HepG2 (cell line): ENCODE measurements around the gene CNPY4. TPM values are rescaled to one million over a fixed set of nuclear protein-coding genes. Genes with fewer than 3 reads are reported as not detected.

Experiments used
- ARID2 ChIP-seq: sonication (generic); formaldehyde crosslinking; IDR thresholded peaks from 2 replicates; pipeline ENCODE4 v1.8.1; 2022; ENCODE audit warnings: mild to moderate bottlenecking, missing genetic modification reagents, borderline replicate concordance
- ELF1 ChIP-seq: sonication (generic); formaldehyde crosslinking; IDR thresholded peaks from 2 replicates; pipeline ENCODE4 v1.4.0; 2020; ENCODE audit warnings: missing genetic modification reagents
- GATAD1 ChIP-seq: IDR thresholded peaks from 2 replicates; pipeline ENCODE4 v1.6.1; 2016; ENCODE audit warnings: missing genetic modification reagents, missing compliant biosample characterization
- HIVEP1 ChIP-seq: sonication (generic); formaldehyde crosslinking; IDR thresholded peaks from 2 replicates; pipeline ENCODE4 v1.4.0; 2020; ENCODE audit warnings: mild to moderate bottlenecking, missing genetic modification reagents
- KLF11 ChIP-seq: IDR thresholded peaks from 2 replicates; pipeline ENCODE4 v1.6.1; 2016; ENCODE audit warnings: missing compliant biosample characterization
- KLF13 ChIP-seq: sonication (generic); formaldehyde crosslinking; IDR thresholded peaks from 2 replicates; pipeline ENCODE4 v1.4.0; 2020; ENCODE audit warnings: mild to moderate bottlenecking, missing genetic modification reagents
- KLF15 ChIP-seq: sonication (generic); formaldehyde crosslinking; IDR thresholded peaks from 2 replicates; pipeline ENCODE4 v1.8.1; 2023; ENCODE audit warnings: borderline replicate concordance, mild to moderate bottlenecking, inconsistent platforms, missing genetic modification reagents, mixed read lengths
- MED1 ChIP-seq: sonication (generic); formaldehyde crosslinking; IDR thresholded peaks from 2 replicates; pipeline ENCODE4 v1.4.0; 2020; ENCODE audit warnings: missing genetic modification reagents
- MIER2 ChIP-seq: IDR thresholded peaks from 2 replicates; pipeline ENCODE4 v1.6.1; 2016; ENCODE audit warnings: missing biosample characterization, missing genetic modification reagents
- NFATC3 ChIP-seq: sonication (generic); formaldehyde crosslinking; IDR thresholded peaks from 2 replicates; pipeline ENCODE4 v1.5.1; 2020; ENCODE audit warnings: mild to moderate bottlenecking, missing genetic modification reagents
- NR0B2 ChIP-seq: sonication (generic); formaldehyde crosslinking; IDR thresholded peaks from 2 replicates; pipeline ENCODE4 v1.4.0; 2020; ENCODE audit warnings: mild to moderate bottlenecking, missing genetic modification reagents
- RNF2 ChIP-seq: fragments of 450-650 bp; conservative IDR thresholded peaks from 2 replicates; pipeline ENCODE4 v1.6.1; 2016; ENCODE audit warnings: low read depth
- U2AF2 ChIP-seq: fragments of 200-400 bp; formaldehyde crosslinking; IDR thresholded peaks from 2 replicates; pipeline ENCODE4 v1.6.1; 2017; ENCODE audit warnings: low read depth, mild to moderate bottlenecking, low read length
- XBP1 ChIP-seq: sonication (generic); formaldehyde crosslinking; IDR thresholded peaks from 2 replicates; pipeline ENCODE4 v1.5.0; 2020; ENCODE audit warnings: missing genetic modification reagents
- ZC3H13 ChIP-seq: sonication (generic); formaldehyde crosslinking; IDR thresholded peaks from 2 replicates; pipeline ENCODE4 v1.8.1; 2023; ENCODE audit warnings: mild to moderate bottlenecking, missing genetic modification reagents, moderate library complexity
- ZFAT ChIP-seq: sonication (generic); formaldehyde crosslinking; conservative IDR thresholded peaks from 2 replicates; pipeline ENCODE4 v1.8.1; 2023; ENCODE audit warnings: missing genetic modification reagents, inconsistent platforms
- ZNF136 ChIP-seq: sonication (generic); formaldehyde crosslinking; IDR thresholded peaks from 2 replicates; pipeline ENCODE4 v1.8.1; 2022; ENCODE audit warnings: low read depth, mild to moderate bottlenecking, moderate library complexity, missing genetic modification reagents
- ZNF138 ChIP-seq: sonication (generic); formaldehyde crosslinking; IDR thresholded peaks from 2 replicates; pipeline ENCODE4 v1.5.0; 2020; ENCODE audit warnings: mild to moderate bottlenecking, low read depth, missing genetic modification reagents
- ZNF432 ChIP-seq: sonication (generic); formaldehyde crosslinking; IDR thresholded peaks from 2 replicates; pipeline ENCODE4 v1.5.0; 2020; ENCODE audit warnings: missing genetic modification reagents, mild to moderate bottlenecking, borderline replicate concordance
- ZNF510 ChIP-seq: sonication (generic); formaldehyde crosslinking; IDR thresholded peaks from 2 replicates; pipeline ENCODE4 v1.4.0; 2020; ENCODE audit warnings: low read depth, mild to moderate bottlenecking, missing genetic modification reagents
- ZNF615 ChIP-seq: sonication (generic); formaldehyde crosslinking; IDR thresholded peaks from 2 replicates; pipeline ENCODE4 v1.5.0; 2020; ENCODE audit warnings: mild to moderate bottlenecking, missing genetic modification reagents, borderline replicate concordance
- polyA plus RNA-seq, 8 experiments: library from polyadenylated mRNA; depleted of rRNA in 3 of 8; stranded (reverse) in 7 of 8; unstranded in 1 of 8; fragments of >200 nt; fragmentation: Illumina TruSeq in 4 of 8; extraction: Trizol in 4 of 8; gene quantifications; 2 replicates each; pipeline versions ENCODE4 v1.2.1 to v1.2.3, GENCODE V29; 2011 to 2016; ENCODE audit warnings: low read depth in 4 of 8, missing spikeins in 1 of 8, mixed read lengths in 1 of 8; ENCODE audit not compliant: insufficient read depth in 1 of 8
- total RNA-seq, 5 experiments: library from RNA; depleted of rRNA; stranded (reverse); fragments of >200 nt; fragmentation: Illumina TruSeq; extraction: Trizol; gene quantifications; 2 replicates each; pipeline ENCODE4 v1.2.3, GENCODE V29; 2016; ENCODE audit warnings: low read depth in 1 of 5
- TF ChIP-seq, protein P1 (sequence below): IDR thresholded peaks from 2 replicates; pipeline ENCODE4 v1.6.1; 2016; ENCODE audit warnings: control low read depth
- TF ChIP-seq, protein P2 (sequence below): sonication (generic); formaldehyde crosslinking; IDR thresholded peaks from 2 replicates; pipeline ENCODE4 v1.4.0; 2020; ENCODE audit warnings: missing genetic modification reagents
- TF ChIP-seq, protein P3 (sequence below): sonication (generic); formaldehyde crosslinking; IDR thresholded peaks from 2 replicates; pipeline ENCODE4 v1.5.1; 2020; ENCODE audit warnings: mild to moderate bottlenecking, missing genetic modification reagents, moderate library complexity

The CNPY4 gene
- total and polyA plus RNA-seq, 2 of the 13 experiments (the other 11 are each of a cell fraction or from before 2014, with no cell fraction given), result 6.2 to 12.7 TPM

DNA sequence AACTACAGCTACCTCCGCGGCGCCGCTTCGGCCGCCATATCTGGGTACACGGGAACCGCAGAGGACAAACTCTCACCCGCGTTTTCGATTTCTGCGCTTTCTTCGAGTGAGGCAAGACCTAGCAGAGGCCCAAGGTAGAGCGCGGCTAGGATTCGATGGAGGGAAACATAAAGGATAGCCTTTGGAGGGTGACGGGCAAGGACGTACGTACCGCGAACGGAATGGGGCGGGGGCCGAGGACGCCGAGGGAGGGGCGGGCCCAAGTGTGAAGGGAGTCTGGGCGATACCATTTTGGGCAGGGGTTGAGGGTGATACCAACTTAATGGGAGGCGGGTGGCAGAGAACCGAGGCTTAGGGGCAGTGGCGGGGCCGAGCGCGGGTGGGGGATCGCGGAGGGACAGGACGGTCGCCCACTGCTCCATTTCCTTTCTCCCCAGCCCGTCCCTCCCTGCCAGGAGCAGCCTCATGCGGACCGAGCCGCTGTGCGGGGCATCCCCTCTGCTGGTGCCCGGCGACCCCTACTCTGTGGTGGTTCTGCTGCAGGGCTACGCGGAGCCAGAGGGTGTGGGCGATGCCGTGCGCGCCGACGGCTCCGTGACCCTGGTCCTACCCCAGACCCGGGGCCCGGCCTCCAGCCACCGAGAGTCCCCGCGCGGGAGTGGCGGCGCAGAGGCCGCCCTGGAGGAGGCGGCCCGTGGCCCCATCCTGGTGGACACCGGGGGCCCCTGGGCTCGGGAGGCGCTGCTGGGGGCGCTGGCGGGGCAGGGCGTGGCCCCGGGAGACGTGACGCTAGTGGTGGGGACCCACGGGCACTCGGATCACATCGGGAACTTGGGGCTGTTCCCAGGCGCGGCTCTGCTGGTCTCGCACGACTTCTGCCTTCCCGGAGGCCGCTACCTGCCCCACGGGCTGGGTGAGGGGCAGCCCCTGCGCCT is 7.8 kb downstream of the CNPY4 start, which contains the start of gene MBLAC1 (continued):
- TF ChIP-seq NR0B2 (no peak), ZNF432 (CRISPR knock-in tag) (no peak), XBP1 (CRISPR knock-in tag) (no peak), ZFAT (CRISPR knock-in tag) (no peak), U2AF2 (no peak), ZNF510 (CRISPR knock-in tag) (no peak), NFATC3 (CRISPR knock-in tag) (0 out of 2 replicates have a peak, but pooled peaks have one; percentile 47), MED1 (peak; percentile 45; the same call in 1 of the 2 replicates), KLF11 (CRISPR knock-in tag) (0 out of 2 replicates have a peak, but pooled peaks have one; percentile 48), KLF13 (CRISPR knock-in tag) (no peak), ZNF136 (no peak), ELF1 (CRISPR knock-in tag) (no peak), RNF2 (no peak), KLF15 (CRISPR knock-in tag) (no peak), ZNF138 (CRISPR knock-in tag) (no peak), HIVEP1 (CRISPR knock-in tag) (no peak), GATAD1 (CRISPR knock-in tag) (peak; percentile 18; the same call in 1 of the 2 replicates), ARID2 (peak; percentile 78; the same call in 1 of the 2 replicates), ZC3H13 (CRISPR knock-in tag) (no peak; the same call in 1 of the 2 replicates), MIER2 (CRISPR knock-in tag) (no peak), ZNF615 (CRISPR knock-in tag) (0 out of 2 replicates have a peak, but pooled peaks have one; percentile 37)
- TF ChIP-seq, protein P1, sequence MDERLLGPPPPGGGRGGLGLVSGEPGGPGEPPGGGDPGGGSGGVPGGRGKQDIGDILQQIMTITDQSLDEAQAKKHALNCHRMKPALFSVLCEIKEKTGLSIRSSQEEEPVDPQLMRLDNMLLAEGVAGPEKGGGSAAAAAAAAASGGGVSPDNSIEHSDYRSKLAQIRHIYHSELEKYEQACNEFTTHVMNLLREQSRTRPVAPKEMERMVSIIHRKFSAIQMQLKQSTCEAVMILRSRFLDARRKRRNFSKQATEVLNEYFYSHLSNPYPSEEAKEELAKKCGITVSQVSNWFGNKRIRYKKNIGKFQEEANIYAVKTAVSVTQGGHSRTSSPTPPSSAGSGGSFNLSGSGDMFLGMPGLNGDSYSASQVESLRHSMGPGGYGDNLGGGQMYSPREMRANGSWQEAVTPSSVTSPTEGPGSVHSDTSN (CRISPR knock-in tag), result no peak
- TF ChIP-seq, protein P2, sequence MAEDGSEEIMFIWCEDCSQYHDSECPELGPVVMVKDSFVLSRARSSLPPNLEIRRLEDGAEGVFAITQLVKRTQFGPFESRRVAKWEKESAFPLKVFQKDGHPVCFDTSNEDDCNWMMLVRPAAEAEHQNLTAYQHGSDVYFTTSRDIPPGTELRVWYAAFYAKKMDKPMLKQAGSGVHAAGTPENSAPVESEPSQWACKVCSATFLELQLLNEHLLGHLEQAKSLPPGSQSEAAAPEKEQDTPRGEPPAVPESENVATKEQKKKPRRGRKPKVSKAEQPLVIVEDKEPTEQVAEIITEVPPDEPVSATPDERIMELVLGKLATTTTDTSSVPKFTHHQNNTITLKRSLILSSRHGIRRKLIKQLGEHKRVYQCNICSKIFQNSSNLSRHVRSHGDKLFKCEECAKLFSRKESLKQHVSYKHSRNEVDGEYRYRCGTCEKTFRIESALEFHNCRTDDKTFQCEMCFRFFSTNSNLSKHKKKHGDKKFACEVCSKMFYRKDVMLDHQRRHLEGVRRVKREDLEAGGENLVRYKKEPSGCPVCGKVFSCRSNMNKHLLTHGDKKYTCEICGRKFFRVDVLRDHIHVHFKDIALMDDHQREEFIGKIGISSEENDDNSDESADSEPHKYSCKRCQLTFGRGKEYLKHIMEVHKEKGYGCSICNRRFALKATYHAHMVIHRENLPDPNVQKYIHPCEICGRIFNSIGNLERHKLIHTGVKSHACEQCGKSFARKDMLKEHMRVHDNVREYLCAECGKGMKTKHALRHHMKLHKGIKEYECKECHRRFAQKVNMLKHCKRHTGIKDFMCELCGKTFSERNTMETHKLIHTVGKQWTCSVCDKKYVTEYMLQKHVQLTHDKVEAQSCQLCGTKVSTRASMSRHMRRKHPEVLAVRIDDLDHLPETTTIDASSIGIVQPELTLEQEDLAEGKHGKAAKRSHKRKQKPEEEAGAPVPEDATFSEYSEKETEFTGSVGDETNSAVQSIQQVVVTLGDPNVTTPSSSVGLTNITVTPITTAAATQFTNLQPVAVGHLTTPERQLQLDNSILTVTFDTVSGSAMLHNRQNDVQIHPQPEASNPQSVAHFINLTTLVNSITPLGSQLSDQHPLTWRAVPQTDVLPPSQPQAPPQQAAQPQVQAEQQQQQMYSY (CRISPR knock-in tag), result no peak
- TF ChIP-seq, protein P3, sequence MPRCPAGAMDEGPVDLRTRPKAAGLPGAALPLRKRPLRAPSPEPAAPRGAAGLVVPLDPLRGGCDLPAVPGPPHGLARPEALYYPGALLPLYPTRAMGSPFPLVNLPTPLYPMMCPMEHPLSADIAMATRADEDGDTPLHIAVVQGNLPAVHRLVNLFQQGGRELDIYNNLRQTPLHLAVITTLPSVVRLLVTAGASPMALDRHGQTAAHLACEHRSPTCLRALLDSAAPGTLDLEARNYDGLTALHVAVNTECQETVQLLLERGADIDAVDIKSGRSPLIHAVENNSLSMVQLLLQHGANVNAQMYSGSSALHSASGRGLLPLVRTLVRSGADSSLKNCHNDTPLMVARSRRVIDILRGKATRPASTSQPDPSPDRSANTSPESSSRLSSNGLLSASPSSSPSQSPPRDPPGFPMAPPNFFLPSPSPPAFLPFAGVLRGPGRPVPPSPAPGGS (CRISPR knock-in tag), result 0 out of 2 replicates have a peak, but pooled peaks have one; percentile 71
